GM23338 (cell line): ENCODE results near the gene ZNF451. TPM values are rescaled to one million over a fixed set of nuclear protein-coding genes. Genes with fewer than 3 reads are reported as not detected.

Experiments
- ATAC-seq: fragments of 200-7000 bp; cut with Tn5 transposase; 3 replicates; pipeline ENCODE4 v1.9.1; 2020
- DNase-seq: peaks from one replicate; pipeline ENCODE4 v3.0.0-alpha.2; 2015; ENCODE audit warnings: low spot score
- H2AFZ ChIP-seq: fragments of 200-600 bp; sonication (generic); 2 replicates; pipeline ENCODE4 v1.8.0; 2016; ENCODE audit warnings: antibody characterized with exemption, mild to moderate bottlenecking, moderate library complexity
- H3F3A ChIP-seq: fragments of 200-600 bp; sonication (generic); replicated peaks from 2 replicates; pipeline ENCODE4 v1.8.0; 2017; ENCODE audit warnings: antibody characterized with exemption, mixed run types, low read depth
- H3K27ac ChIP-seq: fragments of 200-600 bp; sonication (generic); 2 replicates; pipeline ENCODE4 v1.6.1; 2016; ENCODE audit warnings: low read depth
- H3K27me3 ChIP-seq: fragments of 200-600 bp; sonication (generic); 2 replicates; pipeline ENCODE4 v1.8.0; 2016; ENCODE audit warnings: mild to moderate bottlenecking, mixed run types, moderate library complexity; ENCODE audit not compliant: insufficient read depth
- H3K36me3 ChIP-seq: fragments of 200-600 bp; sonication (generic); 2 replicates; pipeline ENCODE4 v1.8.0; 2016; ENCODE audit warnings: mild to moderate bottlenecking; ENCODE audit not compliant: insufficient read depth
- H3K4me1 ChIP-seq: fragments of 200-600 bp; sonication (generic); 2 replicates; pipeline ENCODE4 v1.8.0; 2016; ENCODE audit warnings: mild to moderate bottlenecking, moderate library complexity; ENCODE audit not compliant: insufficient read depth
- H3K4me2 ChIP-seq: fragments of 200-600 bp; sonication (generic); 2 replicates; pipeline ENCODE4 v1.7.1; 2017; ENCODE audit warnings: mixed run types
- H3K4me3 ChIP-seq: fragments of 200-600 bp; sonication (generic); 2 replicates; pipeline ENCODE4 v1.6.1; 2016; ENCODE audit warnings: mixed run types
- H3K79me2 ChIP-seq: fragments of 200-600 bp; sonication (generic); replicated peaks from 2 replicates; pipeline ENCODE4 v1.8.0; 2017; ENCODE audit warnings: mild to moderate bottlenecking; ENCODE audit not compliant: insufficient read depth
- H3K9me2 ChIP-seq: fragments of 200-600 bp; sonication (generic); 2 replicates; pipeline ENCODE4 v1.8.0; 2017; ENCODE audit not compliant: insufficient read depth
- H4K20me1 ChIP-seq: fragments of 200-600 bp; sonication (generic); replicated peaks from 2 replicates; pipeline ENCODE4 v1.8.0; 2017; ENCODE audit warnings: mild to moderate bottlenecking; ENCODE audit not compliant: insufficient read depth
- H3K27ac Mint-ChIP-seq: 2 replicates; pipeline ENCODE4 v1.8.0; 2020; ENCODE audit warnings: inconsistent platforms, mild to moderate bottlenecking, moderate library complexity, mixed read lengths
- H3K27me3 Mint-ChIP-seq: 3 replicates; pipeline ENCODE4 v1.8.0; 2022; ENCODE audit warnings: low read depth, mild to moderate bottlenecking, moderate library complexity, mixed read lengths, inconsistent platforms; ENCODE audit not compliant: insufficient read depth, poor library complexity
- H3K36me3 Mint-ChIP-seq: 3 replicates; pipeline ENCODE4 v1.8.0; 2021; ENCODE audit warnings: low read depth, mild to moderate bottlenecking, inconsistent platforms, moderate library complexity, mixed read lengths
- H3K4me1 Mint-ChIP-seq: 3 replicates; pipeline ENCODE4 v1.8.0; 2020; ENCODE audit warnings: mild to moderate bottlenecking, inconsistent platforms, mixed read lengths
- H3K4me3 Mint-ChIP-seq: 3 replicates; pipeline ENCODE4 v1.8.0; 2021; ENCODE audit warnings: moderate library complexity, mild to moderate bottlenecking, inconsistent platforms, mixed read lengths
- H3K9me3 Mint-ChIP-seq: 3 replicates; pipeline ENCODE4 v1.8.0; 2020; ENCODE audit warnings: moderate library complexity, mild to moderate bottlenecking, inconsistent platforms, mixed read lengths
- CREB1 ChIP-seq: fragments of 250-450 bp; sonication (Bioruptor Pico); IDR thresholded peaks from 2 replicates; pipeline ENCODE4 v1.5.0; 2020; ENCODE audit warnings: low read depth, mild to moderate bottlenecking, moderate library complexity
- CTCF ChIP-seq, 2 experiments: fragments of 200-600 bp in 1 of 2; sonication (generic) in 1 of 2; conservative IDR thresholded peaks; 2 replicates each; pipeline versions ENCODE4 v1.5.1 to v1.6.1; 2016 to 2017; ENCODE audit warnings: antibody characterized with exemption in 2 of 2, low read depth in 2 of 2, mild to moderate bottlenecking in 2 of 2, moderate library complexity in 1 of 2
- EZH2 ChIP-seq: fragments of 200-600 bp; sonication (generic); IDR thresholded peaks from one replicate; pipeline ENCODE4 v1.8.0; 2017; ENCODE audit warnings: antibody characterized with exemption, mild to moderate bottlenecking, low read depth; ENCODE audit not compliant: unreplicated experiment
- EZH2phosphoT487 ChIP-seq: fragments of 200-600 bp; sonication (generic); IDR thresholded peaks from one replicate; pipeline ENCODE4 v1.8.1; 2018; ENCODE audit warnings: antibody characterized with exemption; ENCODE audit not compliant: unreplicated experiment
- JUNB ChIP-seq: IDR thresholded peaks from one replicate; pipeline ENCODE4 v1.6.1; 2016; ENCODE audit warnings: antibody characterized with exemption; ENCODE audit not compliant: unreplicated experiment
- NANOG ChIP-seq: IDR thresholded peaks from 2 replicates; pipeline ENCODE4 v1.6.1; 2016; ENCODE audit warnings: antibody characterized with exemption, borderline replicate concordance
- POLR2AphosphoS5 ChIP-seq: IDR thresholded peaks from 2 replicates; pipeline ENCODE4 v1.6.1; 2016; ENCODE audit warnings: antibody characterized with exemption, low read depth
- STAT1 ChIP-seq: IDR thresholded peaks from one replicate; pipeline ENCODE4 v1.6.1; 2016; ENCODE audit warnings: antibody characterized with exemption; ENCODE audit not compliant: unreplicated experiment
- ZNF114 ChIP-seq: fragments of 250-450 bp; sonication (Bioruptor Pico); IDR thresholded peaks from 2 replicates; pipeline ENCODE4 v1.5.0; 2020; ENCODE audit warnings: mild to moderate bottlenecking, moderate library complexity
- ZNF331 ChIP-seq: fragments of 250-450 bp; sonication (Bioruptor Pico); IDR thresholded peaks from 2 replicates; pipeline ENCODE4 v1.5.0; 2020; ENCODE audit warnings: low read depth, mild to moderate bottlenecking, moderate library complexity
- polyA plus RNA-seq: library from polyadenylated mRNA; unstranded; fragments of >200 nt; fragmentation: Nextera tagmentation; extraction: Ambion mirVana; gene quantifications from 2 replicates; pipeline ENCODE4 v1.2.1, GENCODE V29; 2016
- total RNA-seq: library from RNA; depleted of rRNA; stranded (reverse); fragments of >200 nt; shearing (Covaris generic); gene quantifications from 2 replicates; pipeline ENCODE4 v1.2.3, GENCODE V29; 2014
- TF ChIP-seq, protein P1 (sequence below): IDR thresholded peaks from 2 replicates; pipeline ENCODE4 v1.6.1; 2016; ENCODE audit warnings: antibody characterized with exemption
- TF ChIP-seq, protein P2 (sequence below): fragments of 250-450 bp; sonication (Bioruptor Pico); IDR thresholded peaks from 2 replicates; pipeline ENCODE4 v1.5.0; 2020; ENCODE audit warnings: mild to moderate bottlenecking, moderate library complexity
- TF ChIP-seq, protein P3 (sequence below): IDR thresholded peaks from one replicate; pipeline ENCODE4 v1.6.1; 2018; ENCODE audit warnings: antibody characterized with exemption; ENCODE audit not compliant: unreplicated experiment

Gene ZNF451
- total and polyA plus RNA-seq, 2 experiments from 2014 or later = 44.8 to 54.1 TPM

DNA sequence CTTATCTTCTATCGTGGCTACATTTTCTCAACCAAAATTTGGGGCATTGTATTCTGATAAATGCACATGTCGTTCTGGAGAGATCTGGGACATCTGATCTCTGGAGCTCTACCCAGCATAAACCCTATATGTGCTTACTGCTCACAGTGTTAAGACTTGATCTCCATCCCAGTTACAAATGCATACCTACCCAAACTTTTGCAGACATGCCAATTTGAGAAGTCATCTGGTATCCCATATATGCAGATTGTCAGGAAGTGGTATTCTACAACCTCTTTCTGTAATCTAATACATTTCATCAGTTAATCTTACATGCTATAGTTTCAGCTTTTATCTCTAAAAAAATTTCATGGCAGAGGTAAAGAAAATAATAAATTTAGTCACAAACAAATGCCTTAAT, 93.3 kb downstream of the ZNF451 start:
- no peaks in the 10 kb centered on the region for H3K4me1 ChIP-seq
- H3K4me3 ChIP-seq = no peak overlapping the region
- Mint-ChIP-seq H3K4me1 (no peaks in the 10 kb centered on the region; the same call in 2 of the 3 replicates), H3K36me3 (peaks cover 15% of the 10 kb centered on the region; the same call in 2 of the 3 replicates), H3K27ac (no peak overlapping the region), H3K9me3 (no peaks in the 10 kb centered on the region), H3K27me3 (no peaks in the 10 kb centered on the region), H3K4me3 (no peak overlapping the region)
- peaks cover 27% of the 10 kb centered on the region for H3K79me2 ChIP-seq
- DNase-seq (no peak), ATAC-seq (no peak)
- H3K27ac ChIP-seq = no peak overlapping the region
- H2AFZ ChIP-seq = no peak overlapping the region
- H3K9me2 ChIP-seq = no peaks in the 10 kb centered on the region
- H3K27me3 ChIP-seq = no peaks in the 10 kb centered on the region
- peaks cover 6% of the 10 kb centered on the region; the same call in 1 of the 2 replicates for H4K20me1 ChIP-seq
- H3F3A ChIP-seq = no peaks in the 10 kb centered on the region
- no peak for TF ChIP-seq STAT1
- TF ChIP-seq, protein P1, sequence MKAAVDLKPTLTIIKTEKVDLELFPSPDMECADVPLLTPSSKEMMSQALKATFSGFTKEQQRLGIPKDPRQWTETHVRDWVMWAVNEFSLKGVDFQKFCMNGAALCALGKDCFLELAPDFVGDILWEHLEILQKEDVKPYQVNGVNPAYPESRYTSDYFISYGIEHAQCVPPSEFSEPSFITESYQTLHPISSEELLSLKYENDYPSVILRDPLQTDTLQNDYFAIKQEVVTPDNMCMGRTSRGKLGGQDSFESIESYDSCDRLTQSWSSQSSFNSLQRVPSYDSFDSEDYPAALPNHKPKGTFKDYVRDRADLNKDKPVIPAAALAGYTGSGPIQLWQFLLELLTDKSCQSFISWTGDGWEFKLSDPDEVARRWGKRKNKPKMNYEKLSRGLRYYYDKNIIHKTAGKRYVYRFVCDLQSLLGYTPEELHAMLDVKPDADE = no peak
- TF ChIP-seq CTCF (conservative IDR thresholded peaks at IDR 0.05; ENCODE audit: low read depth in 2 of 2) = no peak
- no peak for TF ChIP-seq NANOG
- no peak for TF ChIP-seq EZH2phosphoT487
- TF ChIP-seq JUNB = no peak
- TF ChIP-seq, protein P2, sequence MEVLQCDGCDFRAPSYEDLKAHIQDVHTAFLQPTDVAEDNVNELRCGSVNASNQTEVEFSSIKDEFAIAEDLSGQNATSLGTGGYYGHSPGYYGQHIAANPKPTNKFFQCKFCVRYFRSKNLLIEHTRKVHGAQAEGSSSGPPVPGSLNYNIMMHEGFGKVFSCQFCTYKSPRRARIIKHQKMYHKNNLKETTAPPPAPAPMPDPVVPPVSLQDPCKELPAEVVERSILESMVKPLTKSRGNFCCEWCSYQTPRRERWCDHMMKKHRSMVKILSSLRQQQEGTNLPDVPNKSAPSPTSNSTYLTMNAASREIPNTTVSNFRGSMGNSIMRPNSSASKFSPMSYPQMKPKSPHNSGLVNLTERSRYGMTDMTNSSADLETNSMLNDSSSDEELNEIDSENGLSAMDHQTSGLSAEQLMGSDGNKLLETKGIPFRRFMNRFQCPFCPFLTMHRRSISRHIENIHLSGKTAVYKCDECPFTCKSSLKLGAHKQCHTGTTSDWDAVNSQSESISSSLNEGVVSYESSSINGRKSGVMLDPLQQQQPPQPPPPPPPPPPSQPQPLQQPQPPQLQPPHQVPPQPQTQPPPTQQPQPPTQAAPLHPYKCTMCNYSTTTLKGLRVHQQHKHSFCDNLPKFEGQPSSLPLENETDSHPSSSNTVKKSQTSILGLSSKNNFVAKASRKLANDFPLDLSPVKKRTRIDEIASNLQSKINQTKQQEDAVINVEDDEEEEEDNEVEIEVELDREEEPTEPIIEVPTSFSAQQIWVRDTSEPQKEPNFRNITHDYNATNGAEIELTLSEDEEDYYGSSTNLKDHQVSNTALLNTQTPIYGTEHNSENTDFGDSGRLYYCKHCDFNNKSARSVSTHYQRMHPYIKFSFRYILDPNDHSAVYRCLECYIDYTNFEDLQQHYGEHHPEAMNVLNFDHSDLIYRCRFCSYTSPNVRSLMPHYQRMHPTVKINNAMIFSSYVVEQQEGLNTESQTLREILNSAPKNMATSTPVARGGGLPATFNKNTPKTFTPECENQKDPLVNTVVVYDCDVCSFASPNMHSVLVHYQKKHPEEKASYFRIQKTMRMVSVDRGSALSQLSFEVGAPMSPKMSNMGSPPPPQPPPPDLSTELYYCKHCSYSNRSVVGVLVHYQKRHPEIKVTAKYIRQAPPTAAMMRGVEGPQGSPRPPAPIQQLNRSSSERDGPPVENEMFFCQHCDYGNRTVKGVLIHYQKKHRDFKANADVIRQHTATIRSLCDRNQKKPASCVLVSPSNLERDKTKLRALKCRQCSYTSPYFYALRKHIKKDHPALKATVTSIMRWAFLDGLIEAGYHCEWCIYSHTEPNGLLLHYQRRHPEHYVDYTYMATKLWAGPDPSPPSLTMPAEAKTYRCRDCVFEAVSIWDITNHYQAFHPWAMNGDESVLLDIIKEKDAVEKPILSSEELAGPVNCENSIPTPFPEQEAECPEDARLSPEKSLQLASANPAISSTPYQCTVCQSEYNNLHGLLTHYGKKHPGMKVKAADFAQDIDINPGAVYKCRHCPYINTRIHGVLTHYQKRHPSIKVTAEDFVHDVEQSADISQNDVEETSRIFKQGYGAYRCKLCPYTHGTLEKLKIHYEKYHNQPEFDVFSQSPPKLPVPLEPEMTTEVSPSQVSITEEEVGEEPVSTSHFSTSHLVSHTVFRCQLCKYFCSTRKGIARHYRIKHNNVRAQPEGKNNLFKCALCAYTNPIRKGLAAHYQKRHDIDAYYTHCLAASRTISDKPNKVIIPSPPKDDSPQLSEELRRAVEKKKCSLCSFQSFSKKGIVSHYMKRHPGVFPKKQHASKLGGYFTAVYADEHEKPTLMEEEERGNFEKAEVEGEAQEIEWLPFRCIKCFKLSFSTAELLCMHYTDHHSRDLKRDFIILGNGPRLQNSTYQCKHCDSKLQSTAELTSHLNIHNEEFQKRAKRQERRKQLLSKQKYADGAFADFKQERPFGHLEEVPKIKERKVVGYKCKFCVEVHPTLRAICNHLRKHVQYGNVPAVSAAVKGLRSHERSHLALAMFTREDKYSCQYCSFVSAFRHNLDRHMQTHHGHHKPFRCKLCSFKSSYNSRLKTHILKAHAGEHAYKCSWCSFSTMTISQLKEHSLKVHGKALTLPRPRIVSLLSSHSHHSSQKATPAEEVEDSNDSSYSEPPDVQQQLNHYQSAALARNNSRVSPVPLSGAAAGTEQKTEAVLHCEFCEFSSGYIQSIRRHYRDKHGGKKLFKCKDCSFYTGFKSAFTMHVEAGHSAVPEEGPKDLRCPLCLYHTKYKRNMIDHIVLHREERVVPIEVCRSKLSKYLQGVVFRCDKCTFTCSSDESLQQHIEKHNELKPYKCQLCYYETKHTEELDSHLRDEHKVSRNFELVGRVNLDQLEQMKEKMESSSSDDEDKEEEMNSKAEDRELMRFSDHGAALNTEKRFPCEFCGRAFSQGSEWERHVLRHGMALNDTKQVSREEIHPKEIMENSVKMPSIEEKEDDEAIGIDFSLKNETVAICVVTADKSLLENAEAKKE (CRISPR knock-in tag) = no peak
- TF ChIP-seq, protein P3, sequence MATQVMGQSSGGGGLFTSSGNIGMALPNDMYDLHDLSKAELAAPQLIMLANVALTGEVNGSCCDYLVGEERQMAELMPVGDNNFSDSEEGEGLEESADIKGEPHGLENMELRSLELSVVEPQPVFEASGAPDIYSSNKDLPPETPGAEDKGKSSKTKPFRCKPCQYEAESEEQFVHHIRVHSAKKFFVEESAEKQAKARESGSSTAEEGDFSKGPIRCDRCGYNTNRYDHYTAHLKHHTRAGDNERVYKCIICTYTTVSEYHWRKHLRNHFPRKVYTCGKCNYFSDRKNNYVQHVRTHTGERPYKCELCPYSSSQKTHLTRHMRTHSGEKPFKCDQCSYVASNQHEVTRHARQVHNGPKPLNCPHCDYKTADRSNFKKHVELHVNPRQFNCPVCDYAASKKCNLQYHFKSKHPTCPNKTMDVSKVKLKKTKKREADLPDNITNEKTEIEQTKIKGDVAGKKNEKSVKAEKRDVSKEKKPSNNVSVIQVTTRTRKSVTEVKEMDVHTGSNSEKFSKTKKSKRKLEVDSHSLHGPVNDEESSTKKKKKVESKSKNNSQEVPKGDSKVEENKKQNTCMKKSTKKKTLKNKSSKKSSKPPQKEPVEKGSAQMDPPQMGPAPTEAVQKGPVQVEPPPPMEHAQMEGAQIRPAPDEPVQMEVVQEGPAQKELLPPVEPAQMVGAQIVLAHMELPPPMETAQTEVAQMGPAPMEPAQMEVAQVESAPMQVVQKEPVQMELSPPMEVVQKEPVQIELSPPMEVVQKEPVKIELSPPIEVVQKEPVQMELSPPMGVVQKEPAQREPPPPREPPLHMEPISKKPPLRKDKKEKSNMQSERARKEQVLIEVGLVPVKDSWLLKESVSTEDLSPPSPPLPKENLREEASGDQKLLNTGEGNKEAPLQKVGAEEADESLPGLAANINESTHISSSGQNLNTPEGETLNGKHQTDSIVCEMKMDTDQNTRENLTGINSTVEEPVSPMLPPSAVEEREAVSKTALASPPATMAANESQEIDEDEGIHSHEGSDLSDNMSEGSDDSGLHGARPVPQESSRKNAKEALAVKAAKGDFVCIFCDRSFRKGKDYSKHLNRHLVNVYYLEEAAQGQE = no peak
- no peak for TF ChIP-seq ZNF114
- no peak for TF ChIP-seq ZNF331 (CRISPR knock-in tag)
- TF ChIP-seq CREB1 = no peak
- no peak for TF ChIP-seq EZH2
- no peak for TF ChIP-seq POLR2AphosphoS5
- no peak overlapping the region for H3K4me2 ChIP-seq
- H3K36me3 ChIP-seq = no peaks in the 10 kb centered on the region; the same call in none of the 2 replicates
